GM21528 (cell line): ENCODE data around the gene KIF12.

Source experiments
- ATAC-seq: cut with Tn5 transposase; IDR thresholded peaks from one replicate; pipeline ENCODE4 v1.9.1; 2021; ENCODE audit warnings: mild to moderate bottlenecking, moderate library complexity; ENCODE audit not compliant: unreplicated experiment, low FRiP score

KIF12 gene

GRCh38 chr9:114070188-114071103, 28.6 kb downstream of the KIF12 start:
- ATAC-seq: no peak

DNA sequence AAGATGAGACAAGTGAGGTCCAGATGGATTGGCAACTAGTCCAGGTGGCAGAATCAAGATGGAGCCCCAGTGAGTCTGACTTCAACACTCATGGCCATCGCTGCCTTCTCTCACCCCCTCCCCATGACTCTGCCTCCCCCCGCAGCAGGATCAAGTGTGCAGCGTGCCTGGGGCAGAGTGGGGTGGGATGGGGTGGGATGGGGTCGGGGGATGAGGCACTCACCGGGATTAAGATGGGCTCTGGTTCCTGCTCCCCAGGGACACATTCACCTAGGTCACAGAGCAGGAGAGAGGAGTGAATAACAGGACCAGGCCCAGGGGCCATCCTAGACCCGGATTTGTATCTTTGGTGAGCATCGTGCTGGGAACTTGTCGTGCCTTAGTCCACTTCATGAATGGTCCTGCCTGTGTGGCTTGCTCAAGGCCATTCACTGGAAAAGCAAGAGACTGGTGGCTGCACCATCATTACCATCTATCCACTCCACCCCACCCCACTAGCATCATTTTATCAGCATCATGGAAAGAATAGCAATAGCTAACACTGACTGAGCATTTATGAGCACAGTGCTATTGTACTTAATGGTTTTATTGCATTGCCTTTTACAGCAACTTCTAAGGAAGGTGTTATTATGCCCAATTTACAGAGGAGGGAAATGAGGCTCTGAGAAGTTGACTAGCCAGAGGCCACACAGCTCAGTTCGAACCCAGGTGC, 29.5 kb downstream of the KIF12 start:
- ATAC-seq: no peak

DNA sequence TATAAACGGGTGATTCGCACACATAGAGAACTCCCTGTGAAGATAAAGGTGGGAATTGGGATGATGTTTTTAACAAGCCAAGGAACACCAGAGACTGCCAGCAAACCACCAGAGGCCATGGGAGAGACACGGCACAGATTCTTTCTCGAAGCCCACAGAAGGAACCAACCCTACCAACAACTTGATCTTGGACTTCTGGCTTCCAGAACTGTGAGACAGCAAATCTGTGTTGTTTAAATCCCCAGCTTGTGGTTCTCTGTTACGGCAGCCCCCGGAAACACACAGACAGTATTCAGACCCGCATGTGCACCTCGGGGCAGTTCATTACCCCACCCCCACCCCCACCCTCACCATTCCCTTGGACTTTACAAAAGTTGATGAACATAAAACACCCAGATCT, 33.8 kb downstream of the KIF12 start:
- no peak for ATAC-seq

DNA sequence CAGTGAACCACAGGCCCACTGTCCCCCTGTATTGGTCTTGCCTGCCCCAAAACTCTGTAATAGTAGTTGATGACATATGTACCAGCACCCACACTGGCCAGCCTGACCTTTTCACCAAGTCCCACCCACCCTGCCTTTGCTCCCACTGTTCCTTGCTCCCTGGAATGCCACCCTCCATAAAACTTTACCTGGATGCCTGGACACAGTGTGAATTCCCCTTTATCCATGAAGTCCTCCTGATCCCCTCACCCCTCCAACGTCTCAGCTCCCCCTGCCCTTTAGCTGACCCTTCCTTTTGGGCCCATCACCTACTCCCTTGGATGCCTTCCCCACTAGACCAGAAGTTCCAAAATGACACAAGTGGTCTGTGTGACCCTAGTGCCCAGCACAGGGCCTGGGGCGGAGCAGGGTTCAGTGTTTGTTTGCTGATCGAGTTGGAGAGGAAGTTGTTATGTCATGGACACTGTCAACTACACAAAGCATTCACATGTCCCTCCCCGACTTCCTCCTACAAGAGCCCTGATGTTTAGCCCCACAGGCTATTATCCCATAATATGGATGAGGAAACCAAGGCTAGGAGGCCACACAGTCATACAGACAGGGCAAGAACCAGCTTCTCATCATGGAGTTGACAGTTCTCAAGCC, 37.1 kb downstream of the KIF12 start:
- no peak for ATAC-seq

DNA sequence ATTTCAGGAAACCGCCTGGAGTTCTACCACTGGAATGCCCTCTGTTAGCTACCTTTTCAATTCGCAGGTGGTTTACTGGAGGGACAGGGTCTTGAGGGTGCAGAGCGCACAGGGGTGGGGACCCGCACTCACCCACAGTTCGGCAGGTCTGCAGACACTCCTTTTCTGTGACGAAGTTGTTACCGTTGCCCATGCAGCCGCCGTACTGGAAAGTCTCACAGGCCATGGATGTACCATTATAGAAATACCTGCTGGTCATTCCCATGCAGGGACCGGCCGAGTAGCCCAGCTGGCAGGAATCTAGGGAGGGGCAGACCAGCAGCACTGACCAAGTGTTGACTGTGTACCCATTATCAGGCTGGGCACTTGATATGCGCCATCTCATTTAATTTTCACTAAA, 37.8 kb downstream of the KIF12 start:
- ATAC-seq: no peak

- no peak for ATAC-seq
These were observed 38.4 kb downstream of the KIF12 start for GRCh38 chr9:114060711-114061110.

- no peak for ATAC-seq
These were observed 39.0 kb downstream of the KIF12 start for GRCh38 chr9:114060070-114060469.

DNA sequence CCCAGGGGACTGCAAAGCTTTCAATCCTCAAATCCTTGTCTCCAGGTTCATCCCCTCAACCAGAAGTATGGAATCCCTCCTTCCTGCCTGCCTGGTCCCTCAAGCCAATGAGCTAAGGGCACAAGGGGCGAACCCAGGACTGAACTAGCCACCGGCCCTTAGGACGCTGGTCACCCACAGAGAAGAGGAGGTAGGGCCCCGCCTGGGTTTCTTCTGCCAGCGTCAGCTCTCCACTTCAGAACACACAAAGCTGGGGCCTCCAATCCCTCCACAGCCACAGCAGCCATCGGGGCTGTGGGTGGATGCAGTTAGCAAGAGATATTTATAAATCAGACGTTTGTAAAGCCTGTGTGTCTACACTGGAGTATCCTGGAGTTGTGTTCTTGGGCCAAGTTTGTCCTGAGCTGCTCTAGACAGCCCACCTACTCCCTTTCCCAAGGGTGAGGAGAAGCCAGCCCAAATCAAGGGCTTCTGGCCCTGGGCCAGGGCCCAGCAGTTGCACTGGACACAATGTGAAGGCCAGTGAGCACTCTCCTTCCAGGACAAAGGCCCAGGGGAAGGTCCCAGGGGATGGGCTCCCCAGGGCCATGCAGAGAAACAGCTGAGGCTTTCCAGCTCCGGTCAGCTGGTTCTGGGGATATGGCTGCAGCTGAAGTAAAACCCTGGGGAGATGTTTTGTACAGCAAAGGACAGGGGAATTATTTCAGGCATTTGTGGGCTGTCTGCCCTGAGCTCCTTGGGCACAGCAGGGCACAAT, 39.9 kb downstream of the KIF12 start:
- ATAC-seq: no peak

DNA sequence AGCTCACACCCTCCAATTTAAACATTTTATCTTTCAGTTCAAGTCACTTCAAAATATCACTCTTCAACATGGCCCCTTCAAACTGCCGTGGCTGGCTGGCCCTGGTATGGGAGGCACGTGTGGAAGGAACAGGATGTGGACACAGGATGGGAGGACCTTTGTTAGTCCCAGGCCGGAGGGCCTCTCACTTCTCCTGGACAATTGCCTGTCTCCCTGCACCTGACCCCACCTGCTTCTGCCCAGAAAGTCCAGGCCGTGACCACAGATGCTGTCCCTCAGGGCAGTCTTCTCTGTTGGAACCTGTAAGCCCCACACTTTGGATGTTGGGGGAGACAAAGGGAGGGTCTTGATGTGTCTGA, 40.4 kb downstream of the KIF12 start:
- ATAC-seq: no peak

GRCh38 chr9:114057161-114057885, 41.8 kb downstream of the KIF12 start:
- ATAC-seq: no peak

DNA sequence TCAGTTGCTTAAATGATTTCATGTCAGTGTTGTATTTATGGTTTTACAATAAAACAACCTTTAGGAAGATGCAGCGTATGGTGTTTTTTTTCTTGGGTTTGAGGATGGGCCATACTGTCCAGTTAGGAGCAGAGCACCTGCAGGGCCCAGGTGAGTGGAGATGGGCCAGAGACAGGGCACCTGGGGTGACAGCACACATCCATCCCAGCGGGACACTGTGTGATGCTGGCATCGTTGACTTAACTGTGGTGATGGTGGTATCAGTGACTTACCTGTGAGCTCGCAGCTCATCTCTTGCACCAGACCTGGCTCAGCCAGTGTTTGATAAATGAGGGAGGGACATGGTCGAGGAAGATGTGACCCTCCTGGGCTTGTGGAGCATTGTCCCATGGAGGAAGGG, 42.6 kb downstream of the KIF12 start:
- no peak for ATAC-seq

GRCh38 chr9:114055894-114056293, 43.2 kb downstream of the KIF12 start:
- ATAC-seq: no peak

DNA sequence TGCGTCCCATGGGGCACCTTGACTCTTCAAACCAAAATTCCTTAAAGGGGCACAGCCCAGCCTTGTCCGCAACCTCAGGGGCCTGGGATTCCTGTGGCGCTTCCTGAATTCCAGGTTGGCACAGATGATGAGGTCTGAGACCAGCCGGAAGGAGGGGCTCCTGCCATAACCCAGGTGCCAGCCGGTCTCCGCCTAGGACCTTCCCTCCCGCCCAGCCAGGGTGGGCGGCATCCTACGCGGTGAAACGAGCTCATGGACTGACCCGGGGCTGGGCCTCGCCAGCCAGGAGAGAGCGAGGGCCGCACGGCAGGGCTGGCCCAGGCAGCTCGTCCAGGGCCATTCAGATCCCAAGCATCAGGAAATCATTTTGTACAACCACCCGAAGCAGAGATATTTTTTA, 44.0 kb downstream of the KIF12 start:
- ATAC-seq: no peak

DNA sequence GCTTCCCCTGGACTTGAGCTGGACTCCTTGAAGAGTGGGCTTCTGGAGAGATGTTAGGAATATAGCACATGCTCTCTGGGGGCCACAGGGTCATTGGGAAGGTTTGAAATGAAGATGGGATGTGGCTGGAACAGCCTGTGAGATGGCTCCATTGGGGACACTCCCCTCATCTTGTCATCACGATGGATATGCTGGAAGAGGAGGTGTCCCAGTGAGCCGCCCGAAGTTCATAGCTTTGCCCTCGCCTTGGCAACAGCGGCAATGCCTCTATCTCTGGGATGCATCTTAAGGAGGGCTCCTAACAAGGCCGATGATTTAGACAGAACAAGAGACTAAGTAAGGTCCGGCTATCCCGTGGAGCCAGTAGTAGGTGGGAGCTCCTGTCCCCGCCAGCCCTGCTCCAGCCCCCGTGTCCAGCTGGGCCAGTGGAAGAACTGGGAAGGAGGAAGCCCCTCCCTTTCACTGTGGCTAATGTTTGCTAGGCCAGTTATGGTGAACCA, 44.9 kb downstream of the KIF12 start:
- no peak for ATAC-seq

DNA sequence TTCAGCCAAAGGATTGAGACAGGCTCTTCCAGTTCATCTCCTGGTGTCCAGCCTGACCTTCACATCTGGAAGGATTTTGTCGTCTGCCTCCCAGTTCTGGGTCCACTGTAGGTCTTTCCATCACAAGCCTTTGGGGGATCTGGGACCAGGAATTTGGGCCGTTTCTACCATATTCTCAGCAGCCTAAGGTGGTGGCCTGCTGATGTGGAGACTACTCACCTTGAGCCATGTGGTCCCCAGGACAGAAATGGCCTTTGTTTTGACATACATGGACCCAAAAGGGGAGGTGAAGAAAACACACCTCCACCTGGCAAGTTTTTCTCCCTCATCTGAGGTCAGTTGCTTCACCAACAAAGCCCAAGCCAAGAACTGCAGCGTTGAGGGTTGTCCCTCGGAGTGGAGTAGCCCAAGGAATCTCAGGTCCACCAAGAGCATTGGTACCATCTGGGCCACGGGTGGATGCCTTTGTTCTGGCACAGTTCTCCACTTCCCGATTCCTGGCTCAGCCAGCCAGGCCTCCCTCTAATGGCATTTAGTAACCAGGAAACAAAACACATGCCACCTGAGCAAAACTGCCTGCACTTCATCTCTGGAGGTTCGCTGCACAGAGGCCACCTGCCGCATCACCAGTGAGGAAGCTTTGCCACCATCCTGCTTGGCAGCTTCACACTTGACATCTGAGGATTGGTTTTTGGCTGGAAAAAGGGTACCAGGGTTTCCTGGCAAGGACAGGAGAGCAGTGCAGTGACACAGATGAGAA, 45.7 kb downstream of the KIF12 start:
- no peak for ATAC-seq

DNA sequence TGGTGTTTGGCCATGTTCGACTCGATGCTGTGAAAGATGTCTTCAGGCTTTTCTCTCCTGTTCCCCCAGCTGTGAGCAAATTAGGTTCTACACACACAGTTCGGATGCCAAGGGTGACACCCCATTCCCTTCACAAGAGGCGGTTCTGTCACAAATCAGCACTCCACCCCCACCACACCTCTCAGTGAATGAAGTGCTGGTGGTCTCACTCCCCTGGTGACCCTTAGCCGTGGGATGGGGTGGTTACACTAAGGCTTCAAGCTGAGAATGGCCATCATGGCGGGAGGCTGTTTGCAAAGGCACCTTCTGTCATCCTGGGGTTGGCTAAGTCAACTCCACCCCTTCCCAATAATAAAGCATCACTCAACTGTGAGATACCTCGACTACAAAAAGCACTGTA, 47.4 kb downstream of the KIF12 start:
- ATAC-seq: no peak

DNA sequence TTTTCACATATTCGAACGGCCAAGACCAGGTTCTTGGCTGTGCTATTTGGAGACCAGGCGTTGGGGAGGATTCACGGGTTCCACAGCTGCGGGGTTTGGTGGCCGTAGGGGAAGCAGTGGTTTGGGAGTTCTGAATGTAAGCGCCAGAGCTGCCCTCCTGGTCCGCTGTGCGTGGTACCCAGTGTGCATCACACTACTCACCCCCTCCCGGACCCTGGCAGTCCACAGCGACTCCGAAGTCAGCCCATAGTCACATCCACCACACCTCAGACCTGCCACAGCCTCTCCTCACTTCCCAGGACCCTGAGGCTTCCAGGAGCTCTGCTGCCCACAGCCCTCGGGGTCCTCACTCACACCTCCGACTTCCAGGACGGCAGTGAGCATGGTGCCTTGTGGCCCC, 47.8 kb downstream of the KIF12 start:
- ATAC-seq: no peak

GRCh38 chr9:114050646-114051045, 48.4 kb downstream of the KIF12 start:
- ATAC-seq: no peak

DNA sequence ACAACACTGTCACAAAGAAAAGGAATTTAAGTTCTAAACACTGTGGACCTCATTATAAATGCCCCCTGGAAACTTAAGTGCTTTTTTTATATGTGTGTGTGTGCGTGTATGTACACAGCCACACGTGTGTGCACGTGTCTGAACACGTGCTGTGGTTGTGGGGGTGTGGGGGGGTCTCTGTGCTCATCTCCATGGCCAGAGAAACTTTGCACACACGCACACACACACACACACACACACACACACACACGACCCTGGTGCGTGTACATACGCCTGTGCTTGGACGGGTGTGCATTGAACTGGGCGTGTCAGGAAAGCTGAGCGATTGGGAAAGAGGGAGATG, 48.9 kb downstream of the KIF12 start:
- ATAC-seq: no peak
